Mammary epithelial cell (primary cell): ENCODE measurements around the gene SART1.

ENCODE experiments used
- EZH2 ChIP-seq: IDR thresholded peaks from 2 replicates; pipeline ENCODE4 v1.6.1; 2012; ENCODE audit warnings: low read length, inconsistent platforms, borderline replicate concordance
- TF ChIP-seq, protein P1 (sequence below), 2 donors: IDR thresholded peaks in 1 of 2; conservative IDR thresholded peaks in 1 of 2; 2 replicates each; pipeline ENCODE4 v1.5.1; 2011 to 2012; ENCODE audit warnings: inconsistent platforms in 2 of 2, low read length in 2 of 2, mild to moderate bottlenecking in 2 of 2, control low read depth in 1 of 2, low read depth in 1 of 2; ENCODE audit not compliant: insufficient read depth in 1 of 2; ENCODE audit errors: extremely low read depth in 1 of 2

DNA sequence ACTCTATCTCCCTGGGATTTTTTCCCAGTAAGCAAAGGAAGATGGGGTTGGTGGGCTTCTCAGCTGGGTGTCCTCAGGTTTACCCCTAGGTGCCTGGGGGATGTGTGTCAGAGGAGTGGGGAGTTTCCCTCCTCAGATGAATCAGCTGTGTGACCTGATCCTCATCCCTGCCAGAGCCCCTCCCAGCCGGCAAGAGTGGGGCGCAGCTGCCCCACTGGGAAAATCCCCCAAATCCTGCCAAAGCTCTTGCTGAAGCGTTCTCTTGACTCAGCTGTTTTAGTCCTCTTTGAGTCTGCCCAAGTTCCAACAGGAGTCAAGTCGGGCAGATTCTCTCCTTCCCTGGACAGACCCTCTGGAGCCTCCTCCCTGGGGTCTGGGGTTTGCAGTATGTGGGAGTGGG lies 48.7 kb upstream of the SART1 start:
- TF ChIP-seq, protein P1, sequence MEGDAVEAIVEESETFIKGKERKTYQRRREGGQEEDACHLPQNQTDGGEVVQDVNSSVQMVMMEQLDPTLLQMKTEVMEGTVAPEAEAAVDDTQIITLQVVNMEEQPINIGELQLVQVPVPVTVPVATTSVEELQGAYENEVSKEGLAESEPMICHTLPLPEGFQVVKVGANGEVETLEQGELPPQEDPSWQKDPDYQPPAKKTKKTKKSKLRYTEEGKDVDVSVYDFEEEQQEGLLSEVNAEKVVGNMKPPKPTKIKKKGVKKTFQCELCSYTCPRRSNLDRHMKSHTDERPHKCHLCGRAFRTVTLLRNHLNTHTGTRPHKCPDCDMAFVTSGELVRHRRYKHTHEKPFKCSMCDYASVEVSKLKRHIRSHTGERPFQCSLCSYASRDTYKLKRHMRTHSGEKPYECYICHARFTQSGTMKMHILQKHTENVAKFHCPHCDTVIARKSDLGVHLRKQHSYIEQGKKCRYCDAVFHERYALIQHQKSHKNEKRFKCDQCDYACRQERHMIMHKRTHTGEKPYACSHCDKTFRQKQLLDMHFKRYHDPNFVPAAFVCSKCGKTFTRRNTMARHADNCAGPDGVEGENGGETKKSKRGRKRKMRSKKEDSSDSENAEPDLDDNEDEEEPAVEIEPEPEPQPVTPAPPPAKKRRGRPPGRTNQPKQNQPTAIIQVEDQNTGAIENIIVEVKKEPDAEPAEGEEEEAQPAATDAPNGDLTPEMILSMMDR (conservative IDR thresholded peaks at IDR 0.05 in 1 of 2, IDR thresholded peaks at IDR 0.05 in 1 of 2; ENCODE audit: extremely low read depth in 1 of 2, insufficient read depth in 1 of 2, low read depth in 1 of 2, low read length in 2 of 2), result no peak
- TF ChIP-seq EZH2, result no peak
